HEK293T (cell line): ENCODE data around the gene LRMDA.

Experiments
- CTCF ChIA-PET: fragments of 350-600 bp; formaldehyde crosslinking; extraction: SDS; loops from one replicate; lab custom pipeline; 2021; ENCODE audit warnings: antibody characterized with exemption, inconsistent platforms; lab: Yijun Ruan, JAX
- POLR2A ChIA-PET: fragments of 350-600 bp; formaldehyde crosslinking; extraction: SDS; loops from one replicate; lab custom pipeline; 2020; ENCODE audit warnings: antibody characterized with exemption, inconsistent platforms; lab: Yijun Ruan, JAX
- DNase-seq: peaks from one replicate; pipeline ENCODE4 v3.0.0; 2012; ENCODE audit warnings: mixed read lengths; ENCODE audit errors: extremely low spot score
- ARNT ChIP-seq: fragments of 450-650 bp; IDR thresholded peaks from 2 replicates; pipeline ENCODE4 v1.6.1; 2017; ENCODE audit warnings: mild to moderate bottlenecking
- BHLHE40 ChIP-seq: fragments of 450-650 bp; IDR thresholded peaks from 2 replicates; pipeline ENCODE4 v1.6.1; 2016; ENCODE audit warnings: mild to moderate bottlenecking, moderate library complexity, borderline replicate concordance
- CTBP1 ChIP-seq: fragments of 450-650 bp; IDR thresholded peaks from 2 replicates; pipeline ENCODE4 v1.6.1; 2016; ENCODE audit warnings: borderline replicate concordance
- ELF4 ChIP-seq: fragments of 450-650 bp; IDR thresholded peaks from 2 replicates; pipeline ENCODE4 v1.6.1; 2017; ENCODE audit warnings: antibody characterized with exemption
- FOXA1 ChIP-seq: fragments of 450-650 bp; IDR thresholded peaks from 2 replicates; pipeline ENCODE4 v1.6.1; 2016; ENCODE audit warnings: mild to moderate bottlenecking
- FOXK2 ChIP-seq: fragments of 450-650 bp; IDR thresholded peaks from 2 replicates; pipeline ENCODE4 v1.6.1; 2016; ENCODE audit warnings: mild to moderate bottlenecking
- FOXM1 ChIP-seq: fragments of 450-650 bp; IDR thresholded peaks from 2 replicates; pipeline ENCODE4 v1.6.1; 2017; ENCODE audit warnings: mild to moderate bottlenecking, borderline replicate concordance
- HDGF ChIP-seq: fragments of 450-650 bp; IDR thresholded peaks from 2 replicates; pipeline ENCODE4 v1.6.1; 2017; ENCODE audit warnings: antibody characterized with exemption, borderline replicate concordance
- L3MBTL2 ChIP-seq: fragments of 450-650 bp; conservative IDR thresholded peaks from 2 replicates; pipeline ENCODE4 v1.6.1; 2016; ENCODE audit warnings: mild to moderate bottlenecking
- LEF1 ChIP-seq: fragments of 450-650 bp; IDR thresholded peaks from 2 replicates; pipeline ENCODE4 v1.6.1; 2017; ENCODE audit warnings: mild to moderate bottlenecking, borderline replicate concordance
- NFRKB ChIP-seq: fragments of 450-650 bp; IDR thresholded peaks from 2 replicates; pipeline ENCODE4 v1.6.1; 2016; ENCODE audit warnings: mild to moderate bottlenecking, moderate library complexity
- SP1 ChIP-seq: fragments of 450-650 bp; IDR thresholded peaks from 2 replicates; pipeline ENCODE4 v1.6.1; 2017
- SUZ12 ChIP-seq: fragments of 450-650 bp; IDR thresholded peaks from 2 replicates; pipeline ENCODE4 v1.6.1; 2016; ENCODE audit warnings: mild to moderate bottlenecking
- TARDBP ChIP-seq: fragments of 450-650 bp; IDR thresholded peaks from 2 replicates; pipeline ENCODE4 v1.6.1; 2016
- ZNF384 ChIP-seq: fragments of 450-650 bp; IDR thresholded peaks from 2 replicates; pipeline ENCODE4 v1.6.1; 2016
- TF ChIP-seq, protein P1 (sequence below): fragments of 450-650 bp; IDR thresholded peaks from 2 replicates; pipeline ENCODE4 v1.6.1; 2016

Gene LRMDA

DNA sequence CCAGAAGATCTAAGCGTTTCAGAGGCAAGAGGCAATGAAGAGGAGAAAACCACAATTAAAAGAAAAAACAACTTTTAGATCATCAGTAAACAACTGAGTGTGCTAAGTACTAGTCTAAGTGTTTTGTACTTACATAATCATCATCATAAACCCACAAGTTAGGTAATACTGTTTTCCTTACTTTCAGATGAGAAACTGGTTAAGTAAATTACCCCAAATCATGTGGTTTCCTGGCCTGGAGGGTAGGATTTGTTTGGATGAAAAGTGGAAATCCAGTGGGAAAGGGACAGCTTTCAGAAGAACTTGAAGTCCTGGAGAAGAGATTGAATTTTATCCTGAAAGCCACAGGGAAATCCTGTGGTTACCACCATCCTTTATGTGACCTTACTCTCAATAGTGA lies 463.3 kb downstream of the LRMDA start:
- TF ChIP-seq ELF4 (no peak), ARNT (no peak), FOXK2 (no peak)
- ChIA-PET POLR2A (no interaction called here), CTCF (interaction anchor here (0.9 kb wide), 1 partner anchor 9 kb away, joined by 3 read pairs; no protein-coding TSS in a partner anchor)
- no peak for DNase-seq

DNA sequence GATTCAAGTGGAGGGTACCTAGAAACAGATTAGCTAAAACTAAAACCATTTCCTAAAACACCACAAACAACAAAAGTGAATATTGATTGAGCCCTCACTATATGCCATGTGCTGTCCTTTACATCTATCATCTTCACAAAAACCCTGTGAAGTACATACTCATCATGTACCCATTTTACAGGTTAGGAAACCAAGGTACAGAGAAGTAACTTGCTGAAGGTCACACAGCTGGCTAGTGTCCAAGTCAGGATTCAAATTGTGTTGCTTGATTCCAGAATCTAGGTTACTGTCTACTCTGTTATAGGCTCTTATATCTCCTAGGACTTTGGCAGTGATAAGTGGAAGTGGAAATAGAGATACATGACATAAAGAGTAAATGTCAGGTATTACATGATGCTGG lies 463.8 kb downstream of the LRMDA start:
- ChIA-PET CTCF (interaction anchor here (0.6 to 0.9 kb wide), 2 partner anchors 9 to 86 kb away, joined by 3 read pairs; no protein-coding TSS in a partner anchor), POLR2A (no interaction called here)
- no peak for DNase-seq
- TF ChIP-seq CTBP1 (no peak), ZNF384 (no peak), ARNT (no peak), FOXA1 (no peak), TARDBP (no peak), SP1 (no peak), BHLHE40 (no peak), NFRKB (no peak), SUZ12 (no peak), ELF4 (no peak)

DNA sequence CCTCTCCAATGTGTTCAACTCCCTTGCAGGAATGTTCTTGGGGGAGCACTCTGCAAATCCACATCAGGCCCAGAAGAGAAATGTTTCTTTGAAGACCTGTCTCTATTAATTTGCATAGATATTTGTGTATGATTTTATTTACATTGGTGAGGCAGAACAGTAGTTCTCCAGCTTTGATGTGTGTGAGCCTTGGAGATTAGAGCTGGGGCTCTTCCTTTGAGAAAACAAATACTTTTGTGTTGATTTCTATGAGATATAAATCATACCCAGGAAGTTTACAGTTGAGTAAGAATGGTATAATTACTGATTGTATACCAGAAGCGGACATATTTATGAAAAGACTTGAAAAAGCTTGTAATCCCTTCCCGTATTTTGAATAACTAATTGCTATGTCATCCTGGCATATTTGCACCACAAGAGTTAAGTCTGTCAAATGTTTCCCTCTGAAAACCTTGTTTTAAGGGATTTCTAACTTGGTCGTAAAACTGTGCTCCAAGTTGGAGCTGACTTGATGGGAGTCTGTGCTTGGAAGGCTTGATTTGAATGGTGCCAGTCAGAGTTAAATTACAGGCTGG lies 468.5 kb downstream of the LRMDA start:
- no peak for DNase-seq
- ChIA-PET POLR2A (no interaction called here), CTCF (interaction anchor here (1.2 kb wide), 1 partner anchor 10 kb away, joined by 3 read pairs; no protein-coding TSS in a partner anchor)
- TF ChIP-seq, protein P1, sequence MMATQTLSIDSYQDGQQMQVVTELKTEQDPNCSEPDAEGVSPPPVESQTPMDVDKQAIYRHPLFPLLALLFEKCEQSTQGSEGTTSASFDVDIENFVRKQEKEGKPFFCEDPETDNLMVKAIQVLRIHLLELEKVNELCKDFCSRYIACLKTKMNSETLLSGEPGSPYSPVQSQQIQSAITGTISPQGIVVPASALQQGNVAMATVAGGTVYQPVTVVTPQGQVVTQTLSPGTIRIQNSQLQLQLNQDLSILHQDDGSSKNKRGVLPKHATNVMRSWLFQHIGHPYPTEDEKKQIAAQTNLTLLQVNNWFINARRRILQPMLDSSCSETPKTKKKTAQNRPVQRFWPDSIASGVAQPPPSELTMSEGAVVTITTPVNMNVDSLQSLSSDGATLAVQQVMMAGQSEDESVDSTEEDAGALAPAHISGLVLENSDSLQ: 0 out of 2 replicates have a peak, but pooled peaks have one; percentile 7
- TF ChIP-seq LEF1 (no peak), BHLHE40 (no peak), SP1 (no peak), CTBP1 (no peak), SUZ12 (no peak), ARNT (no peak), FOXM1 (no peak)

DNA sequence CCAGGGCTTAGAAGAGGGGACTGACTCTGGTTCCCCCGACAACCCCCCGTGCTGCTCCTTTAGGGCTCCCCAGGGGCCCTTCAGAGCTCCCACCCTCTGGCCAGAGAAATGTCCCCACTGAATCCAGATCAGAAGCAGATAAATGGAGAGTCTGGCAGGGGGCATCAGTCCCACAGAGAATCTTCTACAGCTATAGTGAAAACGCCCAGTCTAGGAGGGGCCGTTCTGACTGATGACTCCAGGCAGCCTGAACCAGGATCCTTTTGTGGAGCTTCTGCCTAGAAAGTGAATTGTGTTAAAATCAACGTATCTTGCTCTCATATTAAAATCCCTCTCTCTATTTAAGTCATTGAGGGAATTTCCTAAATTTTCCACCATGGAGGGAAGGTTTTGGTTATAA lies 471.4 kb downstream of the LRMDA start:
- CTCF ChIA-PET: no interaction called here
- TF ChIP-seq ARNT: no peak
- no peak for TF ChIP-seq ZNF384
- no peak for TF ChIP-seq L3MBTL2
- TF ChIP-seq SP1: no peak
- TF ChIP-seq, protein P1: no peak
- no peak for TF ChIP-seq FOXK2
- TF ChIP-seq FOXM1: no peak
- TF ChIP-seq SUZ12: no peak
- TF ChIP-seq FOXA1: no peak
- no peak for TF ChIP-seq ELF4
- TF ChIP-seq BHLHE40: no peak
- no peak for TF ChIP-seq TARDBP
- TF ChIP-seq LEF1: no peak
- TF ChIP-seq NFRKB: no peak
- no peak for TF ChIP-seq HDGF
- TF ChIP-seq CTBP1: no peak
- POLR2A ChIA-PET: no interaction called here
- DNase-seq: no peak

DNA sequence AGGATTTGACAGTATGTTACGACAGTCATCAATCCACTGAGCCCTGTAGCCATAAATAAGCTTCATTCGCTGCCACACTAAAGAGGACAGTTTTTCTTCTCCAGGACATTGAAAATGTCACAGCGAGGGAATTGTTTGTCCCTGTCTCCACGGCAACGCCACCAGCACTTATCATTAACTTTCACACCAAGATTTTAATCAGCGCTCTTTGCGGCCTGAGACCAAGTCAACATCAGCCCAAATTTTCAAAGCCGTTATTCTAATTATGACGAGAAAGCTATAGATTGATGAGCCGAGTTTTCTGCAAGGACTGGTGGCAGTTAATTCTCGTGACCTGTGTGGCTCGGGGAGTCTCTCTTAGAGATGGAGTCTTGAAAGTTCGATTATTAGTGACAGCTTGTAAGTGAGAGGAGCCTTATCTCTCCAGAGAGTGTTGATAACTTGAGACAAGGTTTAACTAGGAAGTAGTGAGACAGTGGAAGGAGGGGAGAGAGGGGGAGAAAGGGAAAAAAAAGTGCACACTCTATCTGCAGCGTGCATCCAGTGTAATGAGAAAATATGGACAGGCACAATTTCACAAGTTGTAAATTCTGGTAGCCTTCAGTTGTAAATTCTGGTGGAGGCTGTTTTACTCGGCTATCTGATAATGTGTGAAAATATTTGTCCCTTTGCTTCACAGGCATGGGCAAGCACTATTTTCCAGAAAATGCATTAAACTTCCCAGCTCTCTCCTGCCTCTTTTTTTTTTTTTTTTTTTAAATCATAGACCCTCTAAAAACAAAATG lies 473.3 kb downstream of the LRMDA start:
- ChIA-PET CTCF (interaction anchor here (1.4 kb wide), 1 partner anchor 132 kb away, joined by 5 read pairs; no protein-coding TSS in a partner anchor), POLR2A (no interaction called here)
- TF ChIP-seq, protein P1: peak; percentile 85
- no peak for TF ChIP-seq ARNT
- peak; percentile 17 for DNase-seq

DNA sequence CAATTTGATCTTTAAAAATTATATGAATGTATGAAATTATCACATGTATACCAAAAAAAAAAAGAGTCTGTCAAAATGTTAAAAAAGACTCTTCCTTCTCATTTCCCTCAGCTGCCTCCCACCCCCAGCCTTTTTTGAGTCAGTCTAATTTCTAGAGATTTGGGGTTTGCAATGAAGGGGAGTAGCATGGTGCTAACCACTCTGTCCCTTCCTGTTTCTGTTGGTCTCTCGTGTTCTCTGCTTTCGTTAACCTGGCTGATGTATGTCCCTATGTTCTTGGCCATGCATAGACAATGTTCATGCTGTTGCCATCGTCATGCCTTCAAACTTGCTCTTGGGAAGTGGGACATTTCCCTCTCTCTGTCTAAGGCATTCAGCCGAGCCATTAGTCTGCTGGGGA lies 474.1 kb downstream of the LRMDA start:
- TF ChIP-seq FOXK2 (no peak), ELF4 (no peak), LEF1 (no peak), ZNF384 (no peak), ARNT (no peak), CTBP1 (no peak), SUZ12 (no peak), HDGF (no peak), BHLHE40 (no peak), L3MBTL2 (no peak)
- TF ChIP-seq, protein P1: no peak
- no peak for DNase-seq
- CTCF ChIA-PET: interaction anchor here (1.4 kb wide), 1 partner anchor 132 kb away, joined by 5 read pairs; no protein-coding TSS in a partner anchor
- POLR2A ChIA-PET: interaction anchor here (0.6 to 1.2 kb wide), 2 partner anchors 504 to 1609 kb away, joined by 3 to 5 read pairs; partner anchors contain the start of gene ZNF503
